Stimulated activated CD8-positive, alpha-beta memory T cell treated with anti-CD3 and anti-CD28 coated beads, Interleukin-2, amount 100 ng/mL, for 1 hour (primary cell): ENCODE data around the gene SPEF1.

Source experiments
- DNase-seq, 2 donors: peaks; one replicate each; pipeline ENCODE4 v3.0.0-alpha.2; 2020; ENCODE audit warnings: low read depth in 2 of 2

The SPEF1 gene

DNA sequence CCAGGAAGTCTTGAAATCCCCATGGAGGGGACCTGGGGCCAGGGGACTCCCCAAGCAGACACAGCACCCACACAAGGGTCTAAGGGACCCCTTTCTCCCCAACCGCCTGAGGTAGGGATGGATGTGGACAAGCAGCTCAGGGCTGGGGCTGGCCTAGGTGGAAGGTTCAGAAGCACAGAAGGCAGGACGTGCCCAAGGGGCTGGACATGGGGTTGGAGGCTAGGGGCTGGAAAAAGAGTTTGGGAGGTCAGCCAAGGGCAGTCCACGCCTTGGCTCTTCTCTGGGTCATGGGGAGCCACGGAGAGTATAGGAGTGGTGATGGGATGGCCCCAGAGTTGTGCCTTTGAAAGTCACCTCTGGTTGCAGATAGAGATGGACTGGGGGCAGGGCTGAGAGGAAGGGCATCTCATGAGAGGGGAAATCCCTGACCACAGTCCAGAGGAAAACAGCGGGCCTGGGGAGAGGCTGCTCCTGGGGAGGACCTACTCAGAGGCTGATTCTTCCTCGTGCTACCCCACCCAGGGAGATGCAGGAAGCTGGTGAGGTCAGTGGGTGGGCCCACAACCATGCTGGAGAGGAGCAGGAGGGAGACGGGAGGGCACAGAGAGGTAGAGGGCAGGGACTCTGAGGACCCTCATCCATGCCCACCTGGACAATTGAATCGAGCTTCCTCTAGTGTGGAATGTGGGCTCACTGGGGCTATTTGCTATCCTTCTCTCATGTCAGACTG lies 51.3 kb downstream of the SPEF1 start:
- no peak for DNase-seq

DNA sequence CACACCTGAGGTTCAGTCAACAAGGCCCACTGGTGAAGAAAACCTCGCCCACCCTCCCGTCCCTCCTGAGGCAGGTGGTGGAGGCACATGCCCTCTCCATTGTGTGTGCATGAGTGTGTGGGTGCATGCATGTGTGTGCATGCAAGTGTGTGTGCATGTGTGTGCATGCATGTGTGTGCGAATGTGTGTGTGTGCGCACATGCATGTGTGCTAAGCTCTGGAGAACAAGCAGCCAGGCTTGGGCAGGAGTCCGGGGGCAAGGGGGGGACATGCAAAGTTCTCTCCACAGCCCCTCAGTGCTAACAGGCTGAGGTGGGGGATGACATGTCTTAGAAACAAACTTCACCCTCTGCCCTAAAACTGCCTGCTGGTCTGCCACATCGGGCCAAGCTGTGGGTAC lies 51.9 kb downstream of the SPEF1 start:
- DNase-seq: no peak

DNA sequence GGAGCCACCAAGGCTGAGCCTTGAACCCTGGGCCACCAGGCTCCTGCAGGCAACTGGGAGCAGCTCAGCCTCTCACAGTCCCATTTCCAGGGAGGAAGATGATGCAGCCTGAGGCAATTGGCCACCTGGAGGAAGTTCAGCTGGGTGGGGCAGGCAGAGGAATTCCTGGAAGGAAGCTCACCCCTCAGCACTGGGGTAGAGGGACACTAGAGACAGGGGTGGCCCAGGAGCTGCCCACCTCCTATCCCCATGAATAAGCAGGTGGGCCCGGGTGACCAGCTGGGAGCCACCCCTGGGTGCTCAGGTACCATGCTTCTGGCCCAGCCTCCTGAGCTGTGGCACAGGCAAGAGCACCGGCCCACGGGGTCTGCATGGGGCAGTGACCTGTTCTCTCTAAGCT lies 52.4 kb downstream of the SPEF1 start:
- no peak for DNase-seq

DNA sequence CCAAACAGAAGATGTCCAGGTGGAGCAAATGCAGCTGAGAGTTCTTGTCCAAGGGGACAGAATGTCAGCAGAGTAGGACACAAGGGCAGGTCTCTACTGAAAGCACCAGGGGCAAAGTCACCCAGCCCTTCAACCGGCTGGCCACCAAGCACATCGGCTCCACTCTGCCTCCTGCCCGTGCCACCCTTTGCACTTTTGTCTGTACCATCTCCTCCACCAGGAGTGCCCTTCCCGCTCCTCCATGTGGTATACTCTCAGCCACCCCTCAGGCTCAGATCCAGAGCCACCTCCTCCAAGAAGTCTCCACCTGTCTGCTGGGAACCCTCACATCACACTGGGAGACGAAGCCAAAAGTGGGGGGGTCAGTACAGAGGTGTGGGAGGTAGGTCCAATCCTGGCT lies 52.9 kb downstream of the SPEF1 start:
- no peak for DNase-seq
